ENCODE results near the gene AKNA. TPM values are rescaled to one million over a fixed set of nuclear protein-coding genes. Genes with fewer than 3 reads are reported as not detected.

The AKNA gene
- 100 to 1,000 TPM; 332 to 469 TPM for total RNA-seq

GRCh38 chr9:114387680-114388356 lies at the start of gene AKNA:
AKNA (minus strand) TSS chr9:114387982; CDS start chr9:114381333, 6,649 bp downstream.
- H3K36me3 Mint-ChIP-seq: peaks cover 20% of the 10 kb centered on the region
- H3K4me3 Mint-ChIP-seq: peak within 1 kb of the TSS; percentile 99

GRCh38 chr9:114437401-114437893 lies 49.7 kb upstream of the AKNA start:
- DNase-seq (ENCODE audit: low spot score) (no peak), ATAC-seq (no peak)
- H3K9me3 Mint-ChIP-seq: no peaks in the 10 kb centered on the region
- no peaks in the 10 kb centered on the region for H3K36me3 Mint-ChIP-seq
- no peak overlapping the region for H3K27ac Mint-ChIP-seq
- H3K27me3 Mint-ChIP-seq: no peaks in the 10 kb centered on the region
- peaks cover 0 to 3% of the 10 kb centered on the region in 2 donors for H3K4me1 Mint-ChIP-seq (ENCODE audit: low read depth in 2 of 2)
- no peak overlapping the region for H3K4me3 Mint-ChIP-seq

More at GRCh38 chr9:114387680-114388356, at the start of gene AKNA:
- Mint-ChIP-seq H3K27me3 (no peaks in the 10 kb centered on the region), H3K9me3 (no peaks in the 10 kb centered on the region), H3K27ac (peak within 1 kb of the TSS; percentile 82 to 97), H3K4me1 (ENCODE audit: low read depth in 2 of 2) (peaks cover 64 to 77% of the 10 kb centered on the region in 2 donors)
- ATAC-seq (peak; percentile 53 to 54), DNase-seq (ENCODE audit: low spot score) (peak; percentile 89)

- ATAC-seq: no peak
- H3K9me3 Mint-ChIP-seq: no peaks in the 10 kb centered on the region
- H3K4me3 Mint-ChIP-seq: no peak overlapping the region
- H3K27me3 Mint-ChIP-seq: no peaks in the 10 kb centered on the region
- H3K36me3 Mint-ChIP-seq: no peaks in the 10 kb centered on the region
- no peak overlapping the region for H3K27ac Mint-ChIP-seq
- H3K4me1 Mint-ChIP-seq (ENCODE audit: low read depth in 2 of 2): peaks cover 0 to 3% of the 10 kb centered on the region in 2 donors
- no peak for DNase-seq (ENCODE audit: low spot score)
Observed at GRCh38 chr9:114434878-114435311, 47.1 kb upstream of the AKNA start.

- Mint-ChIP-seq H3K4me1 (ENCODE audit: low read depth in 2 of 2) (peaks cover 0 to 3% of the 10 kb centered on the region in 2 donors), H3K27ac (peak overlapping the region in 1 of 2 donors; percentile 45), H3K4me3 (no peak overlapping the region), H3K36me3 (no peaks in the 10 kb centered on the region), H3K9me3 (no peaks in the 10 kb centered on the region), H3K27me3 (no peaks in the 10 kb centered on the region)
- ATAC-seq (no peak), DNase-seq (ENCODE audit: low spot score) (no peak)
Observed at GRCh38 chr9:114433720-114434255, 46.0 kb upstream of the AKNA start.

- DNase-seq (ENCODE audit: low spot score): no peak
- no peaks in the 10 kb centered on the region for H3K27me3 Mint-ChIP-seq
- H3K27ac Mint-ChIP-seq: no peak overlapping the region
- no peak overlapping the region for H3K4me3 Mint-ChIP-seq
- H3K9me3 Mint-ChIP-seq: no peaks in the 10 kb centered on the region
- no peaks in the 10 kb centered on the region for H3K36me3 Mint-ChIP-seq
- no peak for ATAC-seq
- peaks cover 0 to 3% of the 10 kb centered on the region in 2 donors for H3K4me1 Mint-ChIP-seq (ENCODE audit: low read depth in 2 of 2)
Observed at GRCh38 chr9:114433086-114433485, 45.3 kb upstream of the AKNA start.

- Mint-ChIP-seq H3K4me1 (ENCODE audit: low read depth in 2 of 2) (peaks cover 0 to 3% of the 10 kb centered on the region in 2 donors), H3K36me3 (no peaks in the 10 kb centered on the region), H3K4me3 (no peak overlapping the region), H3K27me3 (no peaks in the 10 kb centered on the region), H3K27ac (no peak overlapping the region), H3K9me3 (no peaks in the 10 kb centered on the region)
- DNase-seq (ENCODE audit: low spot score): no peak
- no peak for ATAC-seq
Observed at GRCh38 chr9:114432323-114433067, 44.7 kb upstream of the AKNA start.

- H3K4me1 Mint-ChIP-seq (ENCODE audit: low read depth in 2 of 2): peaks cover 0 to 3% of the 10 kb centered on the region in 2 donors
- ATAC-seq: no peak
- H3K27me3 Mint-ChIP-seq: no peaks in the 10 kb centered on the region
- no peaks in the 10 kb centered on the region for H3K9me3 Mint-ChIP-seq
- H3K36me3 Mint-ChIP-seq: no peaks in the 10 kb centered on the region
- H3K4me3 Mint-ChIP-seq: no peak overlapping the region
- no peak overlapping the region for H3K27ac Mint-ChIP-seq
- DNase-seq (ENCODE audit: low spot score): no peak
Observed at GRCh38 chr9:114431770-114432169, 44.0 kb upstream of the AKNA start.

GRCh38 chr9:114431003-114431402 lies 43.2 kb upstream of the AKNA start:
- Mint-ChIP-seq H3K4me1 (ENCODE audit: low read depth in 2 of 2) (peaks cover 0 to 3% of the 10 kb centered on the region in 2 donors), H3K9me3 (no peaks in the 10 kb centered on the region), H3K27me3 (no peaks in the 10 kb centered on the region), H3K4me3 (no peak overlapping the region), H3K36me3 (no peaks in the 10 kb centered on the region), H3K27ac (no peak overlapping the region)
- no peak for ATAC-seq
- no peak for DNase-seq (ENCODE audit: low spot score)

GRCh38 chr9:114430457-114430856 lies 42.7 kb upstream of the AKNA start:
- H3K9me3 Mint-ChIP-seq: no peaks in the 10 kb centered on the region
- no peak for DNase-seq (ENCODE audit: low spot score)
- H3K4me3 Mint-ChIP-seq: no peak overlapping the region
- ATAC-seq: no peak
- H3K36me3 Mint-ChIP-seq: no peaks in the 10 kb centered on the region
- no peaks in the 10 kb centered on the region for H3K27me3 Mint-ChIP-seq
- peaks cover 0 to 3% of the 10 kb centered on the region in 2 donors for H3K4me1 Mint-ChIP-seq (ENCODE audit: low read depth in 2 of 2)
- H3K27ac Mint-ChIP-seq: no peak overlapping the region

GRCh38 chr9:114429488-114429887 lies 41.7 kb upstream of the AKNA start:
- Mint-ChIP-seq H3K36me3 (no peaks in the 10 kb centered on the region), H3K27ac (no peak overlapping the region), H3K27me3 (no peaks in the 10 kb centered on the region), H3K4me3 (no peak overlapping the region), H3K9me3 (no peaks in the 10 kb centered on the region), H3K4me1 (ENCODE audit: low read depth in 2 of 2) (peaks cover 0 to 3% of the 10 kb centered on the region in 2 donors)
- ATAC-seq (no peak), DNase-seq (ENCODE audit: low spot score) (no peak)

- Mint-ChIP-seq H3K4me1 (ENCODE audit: low read depth in 2 of 2) (no peaks in the 10 kb centered on the region), H3K36me3 (no peaks in the 10 kb centered on the region), H3K27me3 (no peaks in the 10 kb centered on the region), H3K4me3 (no peak overlapping the region), H3K9me3 (no peaks in the 10 kb centered on the region), H3K27ac (no peak overlapping the region)
- ATAC-seq: no peak
- no peak for DNase-seq (ENCODE audit: low spot score)
Observed at GRCh38 chr9:114428466-114428865, 40.7 kb upstream of the AKNA start.

- Mint-ChIP-seq H3K4me3 (no peak overlapping the region), H3K27ac (no peak overlapping the region), H3K27me3 (no peaks in the 10 kb centered on the region), H3K4me1 (ENCODE audit: low read depth in 2 of 2) (no peaks in the 10 kb centered on the region), H3K36me3 (no peaks in the 10 kb centered on the region), H3K9me3 (no peaks in the 10 kb centered on the region)
- ATAC-seq (no peak), DNase-seq (ENCODE audit: low spot score) (no peak)
Observed at GRCh38 chr9:114427644-114428043, 39.9 kb upstream of the AKNA start.

- DNase-seq (ENCODE audit: low spot score): no peak
- Mint-ChIP-seq H3K9me3 (no peaks in the 10 kb centered on the region), H3K36me3 (no peaks in the 10 kb centered on the region), H3K27ac (no peak overlapping the region), H3K4me3 (no peak overlapping the region), H3K27me3 (no peaks in the 10 kb centered on the region), H3K4me1 (ENCODE audit: low read depth in 2 of 2) (no peaks in the 10 kb centered on the region)
- ATAC-seq: no peak
Observed at GRCh38 chr9:114426046-114426948, 38.5 kb upstream of the AKNA start.
